HK-2 (cell line): ENCODE data around the gene CCDC33.
A peak's percentile ranks its signal among the peaks of the same experiment; 100 is the strongest.

Experiments used
- DNase-seq: peaks from one replicate; pipeline ENCODE4 v3.0.0-alpha.2; 2018; ENCODE audit not compliant: unreplicated experiment

CCDC33 gene

GRCh38 chr15:74281147-74282133 lies 45.3 kb downstream of the CCDC33 start:
- no peak for DNase-seq

DNA sequence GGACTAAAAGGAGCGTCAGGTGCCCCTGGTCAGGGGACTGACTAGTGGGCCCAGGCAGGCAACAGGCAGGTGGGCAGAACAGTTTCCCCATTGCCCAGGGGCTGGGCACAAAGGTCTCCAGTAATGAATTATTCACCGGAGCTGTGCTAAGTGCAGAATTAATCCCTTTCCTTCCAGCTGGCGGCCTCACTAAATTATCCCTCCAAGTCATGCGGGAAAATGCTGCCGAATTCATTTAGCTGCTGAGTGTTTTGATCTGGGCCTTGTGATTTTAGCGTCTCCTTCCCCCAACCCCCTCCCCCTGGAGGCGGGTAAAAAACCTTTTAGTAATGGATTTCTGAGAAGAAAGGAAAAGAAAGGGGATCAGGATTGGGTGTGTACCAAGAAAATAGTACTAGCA lies 47.2 kb downstream of the CCDC33 start:
- DNase-seq = no peak

- DNase-seq = no peak
Measured at GRCh38 chr15:74289671-74290070, 53.5 kb downstream of the CCDC33 start.

DNA sequence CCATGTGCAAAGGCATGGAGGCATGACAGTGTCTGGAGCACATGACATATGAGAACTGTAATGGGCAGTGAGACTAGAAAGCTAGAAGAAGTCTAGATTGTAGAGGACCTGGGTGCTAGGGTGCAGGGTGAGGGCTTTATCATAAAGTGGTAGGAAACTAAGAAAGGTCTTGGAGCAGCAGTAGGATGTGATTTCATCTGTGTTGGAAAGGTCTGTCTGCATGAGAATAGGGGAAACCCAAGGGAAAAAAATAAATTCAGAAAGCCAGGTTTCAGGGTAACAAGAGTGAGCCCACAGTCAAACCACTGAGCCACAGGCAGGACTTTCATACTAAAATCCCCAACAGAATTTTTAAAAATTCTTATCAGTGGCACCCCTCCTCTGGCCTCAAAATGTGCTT lies 54.5 kb downstream of the CCDC33 start:
- DNase-seq = no peak

DNA sequence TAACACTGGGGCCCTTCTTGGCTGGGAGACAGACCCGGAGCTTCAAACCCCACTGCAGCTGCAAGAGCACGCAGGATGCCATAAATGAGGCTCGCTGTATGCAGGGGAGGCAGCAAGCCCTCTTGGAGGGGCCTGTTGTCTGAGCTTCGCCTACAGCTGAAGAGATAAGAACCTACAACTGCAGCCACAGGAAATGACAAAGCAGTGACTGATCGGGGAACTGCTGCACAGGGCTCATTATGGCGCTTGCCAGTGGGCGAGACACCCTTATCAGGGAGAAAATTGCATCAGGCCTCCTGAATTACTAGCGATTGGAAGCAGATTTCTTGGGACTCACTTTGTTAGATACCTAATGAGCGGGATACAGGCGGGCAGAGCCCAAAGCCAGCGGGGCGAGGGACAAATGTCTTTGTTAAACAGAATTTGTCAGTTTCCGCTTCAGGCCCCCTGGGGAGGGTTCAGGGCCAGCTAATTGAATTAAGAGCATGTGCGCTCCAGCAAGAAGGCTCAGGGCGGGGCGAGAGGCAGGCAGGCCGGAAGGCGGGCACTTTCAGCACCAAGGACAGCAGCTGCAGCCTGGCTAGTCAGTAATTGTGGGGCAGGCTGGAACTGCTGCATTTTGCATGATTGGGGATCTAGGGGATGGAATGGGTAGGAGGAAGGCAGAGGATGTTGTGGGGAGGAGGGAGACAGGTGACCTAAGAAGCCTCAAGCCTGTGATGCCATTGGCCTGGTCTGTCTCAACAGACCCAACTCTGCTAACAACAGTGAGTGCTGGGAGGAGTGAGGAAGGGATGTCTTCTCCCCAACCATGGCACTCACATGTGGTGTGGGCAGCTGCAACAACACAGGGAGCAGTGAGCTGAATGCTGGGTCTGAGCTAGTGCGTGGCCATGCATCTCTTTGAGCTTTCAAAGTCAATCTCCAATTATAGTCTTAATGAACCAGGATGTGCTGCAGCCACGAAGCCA lies 55.3 kb downstream of the CCDC33 start:
- DNase-seq = peak; percentile 68

- no peak for DNase-seq
Measured at GRCh38 chr15:74293021-74293810, 57.1 kb downstream of the CCDC33 start.

GRCh38 chr15:74294010-74294409 lies 57.9 kb downstream of the CCDC33 start:
- DNase-seq = no peak

DNA sequence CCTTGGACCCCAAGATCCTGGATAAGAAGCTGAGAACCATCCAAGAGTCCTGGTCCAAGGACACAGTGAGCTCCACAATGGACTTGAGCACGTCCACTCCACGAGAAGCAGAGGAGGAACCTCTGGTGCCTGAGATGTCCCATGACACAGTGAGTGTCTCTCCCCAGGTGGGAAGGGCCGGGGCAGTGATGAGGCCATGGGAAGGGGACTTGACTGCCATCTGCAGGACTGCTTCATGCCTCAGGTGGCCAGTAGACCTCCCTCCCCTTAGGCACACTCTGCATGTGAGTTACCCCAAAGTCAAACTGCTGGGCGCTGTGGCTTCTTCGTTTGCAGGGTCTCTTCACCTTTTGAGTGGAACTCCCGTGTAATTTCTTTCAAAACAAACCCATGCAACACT lies 59.7 kb downstream of the CCDC33 start:
- no peak for DNase-seq

GRCh38 chr15:74297887-74298286 lies 61.8 kb downstream of the CCDC33 start:
- no peak for DNase-seq

- DNase-seq = no peak
Measured at GRCh38 chr15:74300057-74300795, 64.1 kb downstream of the CCDC33 start.

GRCh38 chr15:74301583-74302361 lies 65.6 kb downstream of the CCDC33 start:
- no peak for DNase-seq

GRCh38 chr15:74302821-74303359 lies 66.8 kb downstream of the CCDC33 start:
- DNase-seq = peak; percentile 37

- no peak for DNase-seq
Measured at GRCh38 chr15:74303741-74304309, 67.7 kb downstream of the CCDC33 start.

GRCh38 chr15:74304431-74304830 lies 68.3 kb downstream of the CCDC33 start:
- DNase-seq = no peak

GRCh38 chr15:74305687-74306086 lies 69.6 kb downstream of the CCDC33 start:
- no peak for DNase-seq

DNA sequence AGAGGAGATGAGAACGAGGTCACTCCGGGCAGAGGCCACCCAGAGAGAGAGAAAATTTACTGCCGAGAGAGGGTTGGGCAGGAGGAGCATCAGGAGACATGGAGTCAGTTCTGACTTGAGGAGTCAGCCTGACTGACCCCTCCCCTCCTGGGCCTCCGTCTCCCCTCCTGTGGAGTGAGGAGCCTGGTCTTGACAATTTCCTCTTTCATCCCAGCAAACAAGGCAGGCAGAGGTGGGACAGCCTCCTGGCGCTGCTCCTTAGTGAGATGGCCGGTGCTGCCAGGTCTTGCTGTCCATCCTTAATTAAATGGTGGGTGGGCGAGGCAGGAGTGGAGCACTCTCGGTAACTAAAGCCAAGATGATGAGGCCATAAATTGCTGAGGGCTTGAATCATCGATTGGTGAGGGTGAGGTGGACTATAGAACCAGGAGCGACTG lies 70.7 kb downstream of the CCDC33 start:
- DNase-seq = no peak

- DNase-seq = peak; percentile 36
Measured at GRCh38 chr15:74307827-74308811, 72.0 kb downstream of the CCDC33 start.
